Activated CD8-positive, alpha-beta memory T cell treated with anti-CD3 and anti-CD28 coated beads, Interleukin-2, amount 50 U/mL, for 4 hours (primary cell): ENCODE data around the gene MTMR4.
"Not testable (repeated sequence)": the region's sequence is repeated elsewhere in the genome, so short reads cannot be mapped to it uniquely, and the experiment has no call there.

Experiments
- DNase-seq: peaks from one replicate; pipeline ENCODE4 v3.0.0-alpha.2; 2020

The MTMR4 gene

DNA sequence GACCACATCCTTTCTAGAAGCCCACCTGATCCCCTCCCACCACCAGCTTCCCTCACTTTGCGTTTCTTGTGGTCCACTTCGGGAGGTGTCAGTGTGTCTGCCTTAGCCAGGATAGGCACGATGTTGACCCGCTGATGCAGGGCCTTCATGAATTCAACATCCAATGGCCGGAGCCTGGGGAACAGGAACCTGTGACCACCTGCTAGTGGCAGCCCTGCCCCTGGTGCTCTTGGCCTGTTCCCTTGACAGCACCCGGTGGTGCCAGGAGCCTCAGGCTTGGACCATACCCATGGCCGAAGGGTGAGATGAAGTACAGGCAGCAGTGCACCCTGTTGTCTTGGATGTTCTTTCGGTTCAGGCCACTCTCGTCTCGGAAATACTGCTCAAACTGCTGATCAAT lies 7.2 kb upstream of the MTMR4 start:
- DNase-seq = no peak

GRCh38 chr17:58520843-58521430 lies 6.5 kb upstream of the MTMR4 start:
- DNase-seq = no peak

DNA sequence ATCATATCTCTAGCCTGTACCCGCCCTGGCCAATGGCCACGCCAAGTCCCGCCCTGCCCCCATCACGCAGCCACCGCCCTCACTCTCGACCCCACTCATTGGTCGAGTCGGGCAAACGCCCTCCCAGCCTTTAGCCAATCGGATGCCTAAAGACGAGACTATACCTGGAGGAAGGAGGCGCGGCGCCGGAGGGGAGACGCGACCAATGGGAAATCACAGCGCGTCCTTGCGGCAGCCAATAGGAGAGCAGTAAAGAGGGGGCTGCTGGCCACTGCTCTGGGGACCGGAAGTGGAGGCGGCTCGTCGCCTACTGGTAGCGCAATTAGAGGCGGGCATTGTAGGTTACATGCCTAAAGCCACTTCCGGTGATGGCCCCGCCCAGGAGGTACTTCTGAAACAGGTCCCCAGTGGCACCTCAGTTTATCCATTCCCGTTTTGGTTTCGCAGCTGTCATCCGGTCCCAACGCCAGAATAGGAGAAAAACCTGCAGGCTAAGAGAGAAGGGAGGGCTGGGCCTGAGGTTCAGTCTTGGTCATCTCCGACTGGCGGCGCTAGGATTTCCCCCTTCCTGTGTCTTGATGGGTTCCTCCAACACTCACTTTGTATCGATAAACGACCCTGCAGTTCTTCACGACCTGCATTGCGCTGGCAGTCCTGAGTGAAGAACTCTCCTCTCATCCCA lies 3.6 kb upstream of the MTMR4 start:
- peak; percentile 98 for DNase-seq

- no peak for DNase-seq
Observed at GRCh38 chr17:58517378-58517927, 3.0 kb upstream of the MTMR4 start.

DNA sequence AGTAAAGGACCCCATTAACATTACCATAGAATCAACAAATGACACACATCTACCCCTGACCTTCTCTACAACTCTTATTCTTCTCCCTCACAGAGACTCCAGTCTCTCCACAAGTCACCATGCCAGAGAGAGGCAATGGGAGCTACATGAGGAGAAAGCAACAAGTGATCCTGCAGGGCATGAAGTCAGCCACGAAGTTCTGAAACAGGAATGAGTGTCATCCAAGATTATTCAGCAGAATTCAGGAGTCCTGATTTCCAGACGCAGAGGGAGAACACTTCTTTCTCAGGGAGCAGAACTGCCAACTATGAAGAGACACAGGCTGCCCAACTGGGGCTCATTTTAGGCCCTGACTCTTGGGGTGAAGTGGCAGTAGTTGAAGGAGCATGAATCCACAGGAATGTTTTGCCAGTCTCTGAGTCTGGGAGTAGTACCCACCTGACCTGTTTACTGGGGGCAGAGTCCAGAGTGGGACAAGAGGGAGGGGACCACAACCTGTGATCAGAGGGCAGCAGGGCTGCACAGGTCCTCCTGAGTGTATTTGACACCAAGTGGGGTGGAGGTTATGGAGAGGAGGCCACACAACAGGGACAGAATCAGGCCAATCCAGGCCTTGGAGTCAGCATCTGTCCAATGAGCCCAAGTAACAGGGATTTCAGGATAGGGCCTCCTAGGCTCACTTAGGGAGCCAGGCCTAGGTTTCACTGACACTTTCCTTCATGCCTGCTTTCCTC lies 2.4 kb upstream of the MTMR4 start:
- no peak for DNase-seq

- DNase-seq = no peak
Observed at GRCh38 chr17:58515286-58515685, 848 bp upstream of the MTMR4 start.

GRCh38 chr17:58514770-58515157 lies 326 bp upstream of the MTMR4 start:
- no peak for DNase-seq

- DNase-seq = peak; percentile 33
Observed at GRCh38 chr17:58513267-58513964, 1.0 kb downstream of the MTMR4 start.

- DNase-seq = no peak
Observed at GRCh38 chr17:58510075-58510474, 4.4 kb downstream of the MTMR4 start.

GRCh38 chr17:58508341-58509067 lies 5.9 kb downstream of the MTMR4 start:
- DNase-seq = no peak

DNA sequence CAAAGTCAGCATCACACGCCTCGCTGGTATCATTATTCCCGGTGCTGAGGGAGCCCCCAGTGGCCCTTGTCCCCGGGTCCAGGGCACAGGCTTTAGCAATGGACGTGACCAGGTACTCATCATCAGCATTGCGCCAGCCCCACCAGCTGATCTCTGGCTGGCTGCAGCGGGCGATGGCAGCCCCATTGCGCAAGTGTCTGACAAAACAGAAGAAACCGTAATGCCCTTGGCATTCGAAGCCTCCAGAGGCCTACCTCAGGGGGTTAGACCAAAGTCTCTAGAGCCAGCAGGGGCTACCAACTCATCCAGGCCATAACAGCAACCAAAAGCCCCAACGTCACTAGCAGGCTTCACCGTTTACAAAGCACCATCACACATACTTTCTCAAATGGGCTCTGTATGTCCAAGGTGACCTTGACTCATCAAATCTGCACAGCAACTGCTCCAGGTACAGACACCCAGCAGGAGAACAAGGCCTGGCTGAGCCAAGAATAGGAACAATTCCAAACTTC lies 7.3 kb downstream of the MTMR4 start:
- no peak for DNase-seq

DNA sequence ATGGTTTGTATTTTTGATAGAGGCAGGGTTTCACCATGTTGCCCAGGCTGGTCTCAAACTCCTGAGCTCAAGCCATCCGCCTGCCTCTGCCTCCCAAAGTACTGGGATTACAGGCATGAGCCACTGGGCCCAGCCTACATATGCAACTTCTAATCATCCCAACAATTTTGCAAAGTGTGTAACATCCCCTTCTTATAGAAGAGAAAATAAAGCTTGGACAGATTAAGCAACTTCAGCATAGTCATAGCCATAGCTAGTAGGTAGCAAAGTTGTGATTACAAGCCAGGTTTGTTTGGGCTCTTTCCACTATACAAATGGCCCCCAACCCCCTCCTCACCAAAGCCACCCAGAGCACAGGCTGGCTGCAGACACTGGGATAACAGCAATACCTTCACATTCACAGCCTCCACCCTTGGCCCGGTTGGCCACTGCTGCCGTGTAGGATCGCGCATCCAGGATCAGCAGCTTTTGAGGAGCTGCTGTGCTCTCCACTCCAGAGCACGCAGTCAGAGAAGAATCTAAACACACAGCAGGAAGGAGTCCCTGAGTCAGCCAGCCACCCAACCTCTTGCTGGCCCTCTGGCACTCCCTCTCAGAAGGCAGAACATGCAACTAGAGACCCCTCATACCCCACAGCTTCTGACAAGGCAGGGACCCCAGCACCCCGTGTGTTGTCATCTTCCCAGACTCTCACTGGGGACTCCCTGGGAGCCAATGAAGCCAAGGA lies 7.9 kb downstream of the MTMR4 start:
- no peak for DNase-seq

GRCh38 chr17:58504826-58505351 lies 9.5 kb downstream of the MTMR4 start:
- no peak for DNase-seq

DNA sequence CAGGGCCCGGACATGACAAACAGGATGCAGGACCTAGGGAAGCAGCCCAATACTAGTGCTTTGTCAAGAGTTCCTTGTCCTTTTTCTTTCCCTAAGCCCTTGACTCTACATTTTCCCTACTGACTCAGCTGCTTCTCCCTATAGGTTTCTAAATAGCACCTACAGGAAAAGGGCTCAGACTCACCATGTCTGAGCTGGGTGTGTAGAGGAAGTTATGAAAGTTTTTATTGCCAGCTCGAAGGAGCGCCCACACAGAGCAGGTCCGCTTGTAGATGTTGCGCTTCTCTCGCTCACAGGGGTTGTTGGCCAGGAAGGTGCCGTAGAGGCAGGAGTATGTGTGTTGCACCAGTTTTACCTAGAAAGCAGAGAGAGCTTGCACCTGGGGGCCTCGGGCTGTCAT lies 10.6 kb downstream of the MTMR4 start:
- no peak for DNase-seq

GRCh38 chr17:58503134-58503533 lies 11.3 kb downstream of the MTMR4 start:
- not testable (repeated sequence) for DNase-seq

DNA sequence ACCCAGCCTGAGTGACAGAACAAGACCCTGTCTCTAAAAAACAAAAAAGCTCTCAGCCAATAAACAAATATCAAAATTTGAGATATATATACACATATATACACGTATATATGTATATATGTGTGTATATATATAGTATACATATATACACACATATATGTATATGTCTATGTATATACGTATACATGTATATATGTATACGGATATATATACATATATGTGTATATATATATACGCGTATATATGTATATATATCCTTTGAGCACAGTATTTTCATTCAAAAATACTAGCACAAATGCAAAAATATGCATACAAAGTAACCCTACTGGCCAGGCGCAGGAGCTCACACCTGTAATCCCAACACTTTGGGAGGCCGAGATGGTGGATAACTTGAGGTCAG lies 13.0 kb downstream of the MTMR4 start:
- no peak for DNase-seq

GRCh38 chr17:58498177-58498828 lies 16.1 kb downstream of the MTMR4 start:
- DNase-seq = no peak

GRCh38 chr17:58493506-58493905 lies 20.9 kb downstream of the MTMR4 start:
- DNase-seq = no peak

DNA sequence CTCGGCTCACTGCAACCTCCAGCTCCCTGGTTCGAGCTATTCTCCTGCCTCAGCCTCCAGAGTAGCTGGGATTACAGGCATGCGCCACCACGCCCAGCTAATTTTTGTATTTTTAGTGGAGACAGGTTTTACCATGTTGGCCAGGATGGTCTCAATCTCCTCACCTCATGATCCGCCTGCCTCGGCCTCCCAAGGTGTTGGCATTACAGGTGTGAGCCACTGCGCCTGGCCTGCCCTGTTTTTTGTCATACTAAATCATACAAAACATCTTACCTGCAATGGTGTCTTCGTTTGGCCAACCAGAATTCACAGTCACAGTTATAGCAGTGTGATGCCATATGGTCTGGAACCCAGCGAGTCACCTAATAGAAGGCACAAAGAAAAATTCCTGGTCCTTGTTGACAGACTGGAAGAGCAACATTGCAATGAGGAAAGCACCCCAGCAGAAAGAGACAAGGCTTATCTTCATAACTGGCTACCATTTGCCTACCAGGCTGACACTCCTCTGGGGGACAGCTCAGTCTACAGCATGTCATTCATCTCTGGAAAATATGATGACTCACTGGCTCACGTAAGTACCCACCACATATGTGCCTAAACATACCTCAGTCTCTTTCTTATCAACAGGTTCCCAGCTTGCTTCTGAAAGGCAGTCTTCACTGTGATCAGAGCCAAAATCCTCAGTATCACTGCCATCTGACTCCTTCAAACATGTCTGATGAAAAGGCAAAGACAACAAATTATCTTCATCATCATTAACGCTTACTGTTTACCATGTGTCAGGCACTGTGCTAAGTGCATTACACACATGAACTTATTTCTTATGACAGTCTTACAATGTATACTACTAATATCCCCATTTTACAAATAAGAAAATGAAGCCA lies 22.0 kb downstream of the MTMR4 start:
- DNase-seq = no peak

GRCh38 chr17:58491510-58492045 lies 22.9 kb downstream of the MTMR4 start:
- DNase-seq = no peak
